Panc1 (cell line): Measurements from ENCODE around the gene HS1BP3. TPM values are rescaled to one million over a fixed set of nuclear protein-coding genes. Genes with fewer than 3 reads are reported as not detected.

Experiments
- ATAC-seq: fragments of 200-7000 bp; cut with Tn5 transposase; 2 replicates; pipeline ENCODE4 v1.9.1; 2020; ENCODE audit warnings: mild to moderate bottlenecking, moderate library complexity
- BruUV-seq: library from RNA; stranded (reverse); fragments of 400-500 nt; replicated peaks from 2 replicates; lab custom pipeline; 2021; lab: Mats Ljungman, UMichigan
- CTCF ChIA-PET: fragments of 300-600 bp; sonication (Branson Sonifier 250); formaldehyde crosslinking; loops from one replicate; lab custom pipeline; 2022; ENCODE audit warnings: antibody characterized with exemption; lab: Charles Lee
- POLR2A ChIA-PET: fragments of 300-600 bp; sonication (Branson Sonifier 250); formaldehyde crosslinking; loops from one replicate; lab custom pipeline; 2022; ENCODE audit warnings: antibody characterized with exemption; lab: Charles Lee
- DNase-seq: peaks from one replicate; pipeline ENCODE4 v3.0.0-alpha.2; 2010; ENCODE audit warnings: low read depth, low spot score
- H3K27ac ChIP-seq: 2 replicates; pipeline ENCODE4 v1.5.1; 2011; ENCODE audit warnings: mild to moderate bottlenecking, low read length, inconsistent platforms
- H3K27me3 ChIP-seq: fragments of 200-500 bp; sonication (Bioruptor generic); 2 replicates; pipeline ENCODE4 v1.6.0; 2014; ENCODE audit warnings: low read length, inconsistent platforms; ENCODE audit not compliant: control insufficient read depth, insufficient read depth
- H3K36me3 ChIP-seq: fragments of 200-500 bp; sonication (Bioruptor generic); 2 replicates; pipeline ENCODE4 v1.5.1; 2014; ENCODE audit warnings: inconsistent platforms, mild to moderate bottlenecking, low read length, moderate library complexity; ENCODE audit not compliant: control insufficient read depth, insufficient read depth
- H3K4me1 ChIP-seq: 2 replicates; pipeline ENCODE4 v1.5.1; 2011; ENCODE audit warnings: inconsistent platforms, mild to moderate bottlenecking, low read length, moderate library complexity; ENCODE audit not compliant: control insufficient read depth, insufficient read depth
- H3K4me3 ChIP-seq, 2 experiments: 2 replicates each; pipeline ENCODE4 v1.5.1; 2011 to 2012; ENCODE audit warnings: low read depth in 2 of 2, low read length in 2 of 2, mild to moderate bottlenecking in 2 of 2, inconsistent platforms in 1 of 2, moderate library complexity in 1 of 2
- H3K9me3 ChIP-seq: fragments of 200-500 bp; sonication (Bioruptor generic); 2 replicates; pipeline ENCODE4 v1.5.1; 2014; ENCODE audit warnings: low read depth, mild to moderate bottlenecking, inconsistent platforms, low read length, moderate library complexity; ENCODE audit not compliant: control insufficient read depth, insufficient read depth
- CTCF ChIP-seq: fragments of 450-650 bp; IDR thresholded peaks from 2 replicates; pipeline ENCODE4 v1.5.1; 2017; ENCODE audit warnings: mild to moderate bottlenecking
- POLR2AphosphoS5 ChIP-seq: IDR thresholded peaks from 2 replicates; pipeline ENCODE4 v1.6.1; 2012; ENCODE audit warnings: mild to moderate bottlenecking, low read depth, low read length, moderate library complexity
- REST ChIP-seq, 2 experiments: IDR thresholded peaks; 2 replicates each; pipeline ENCODE4 v1.6.1; 2011 to 2012; ENCODE audit warnings: low read depth in 2 of 2, control low read depth in 1 of 2, low read length in 1 of 2, mild to moderate bottlenecking in 1 of 2, moderate library complexity in 1 of 2; ENCODE audit not compliant: insufficient read depth in 1 of 2
- SIN3A ChIP-seq: IDR thresholded peaks from 2 replicates; pipeline ENCODE4 v1.6.1; 2012; ENCODE audit warnings: low read depth, mild to moderate bottlenecking, low read length, moderate library complexity, borderline replicate concordance; ENCODE audit not compliant: insufficient read depth
- TCF7L2 ChIP-seq: IDR thresholded peaks from 2 replicates; pipeline ENCODE4 v1.6.1; 2011; ENCODE audit warnings: mild to moderate bottlenecking, low read depth, low read length, inconsistent platforms
- in situ Hi-C: cut with HindIII; loops from 2 replicates; pipeline ENCODE4 v1.10.0; 2016; ENCODE audit warnings: low sequenced_read_pairs, low pct_unique_long_range_greater_than_20kb
- intact Hi-C: fragments of 100-400 bp; cut with micrococcal nuclease; formaldehyde crosslinking; loops from one replicate; pipeline ENCODE4 v1.10.0; 2022; ENCODE audit not compliant: unreplicated experiment
- total RNA-seq: library from RNA; stranded (reverse); gene quantifications from one replicate; pipeline ENCODE4 v1.2.1, GENCODE V29; 2021; ENCODE audit not compliant: unreplicated experiment

Gene HS1BP3
- total RNA-seq, 1 experiment from 2014 or later = 46.1 TPM

DNA sequence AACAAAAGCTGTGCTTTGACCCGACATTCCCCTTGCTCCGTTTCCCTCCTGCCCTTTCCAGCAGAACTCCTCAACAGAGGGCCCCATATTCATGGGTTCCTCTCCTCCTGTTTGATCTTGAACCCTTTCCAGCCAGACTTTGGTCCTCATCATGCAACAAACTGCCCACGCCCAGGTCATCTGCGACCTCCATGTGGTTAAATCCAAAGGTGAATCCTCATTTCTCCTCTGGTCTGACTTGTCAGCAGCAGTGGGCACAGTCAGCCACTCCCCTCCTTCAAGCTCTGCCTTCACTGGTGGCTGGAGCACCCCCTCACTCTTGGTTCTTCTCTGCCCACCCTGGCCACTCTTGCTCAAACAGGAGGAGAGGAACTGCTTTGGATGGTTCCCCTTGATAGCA lies 2.7 kb downstream of the HS1BP3 start:
- intact Hi-C loops (no loop called here), in situ Hi-C loops (loop anchor here (25.0 kb wide), 1 partner anchor 211 kb away; the partner anchor contains the start of gene RHOB)
- DNase-seq = no peak
- CTCF ChIA-PET = no interaction called here
- BruUV-seq = no TSS peak
- no peak for TF ChIP-seq SIN3A
- TF ChIP-seq POLR2AphosphoS5 = no peak
- TF ChIP-seq CTCF = no peak
- TF ChIP-seq REST (IDR thresholded peaks at IDR 0.05; ENCODE audit: insufficient read depth in 1 of 2, low read depth in 2 of 2, low read length in 1 of 2) = no peak
- TF ChIP-seq TCF7L2 = no peak
- Histone ChIP-seq H3K9me3 (no peaks in the 10 kb centered on the region), H3K4me3 (no peak overlapping the region), H3K27me3 (no peaks in the 10 kb centered on the region), H3K27ac (no peak overlapping the region), H3K36me3 (no peaks in the 10 kb centered on the region), H3K4me1 (peaks cover 9% of the 10 kb centered on the region)
- POLR2A ChIA-PET = no interaction called here
- no peak for ATAC-seq

DNA sequence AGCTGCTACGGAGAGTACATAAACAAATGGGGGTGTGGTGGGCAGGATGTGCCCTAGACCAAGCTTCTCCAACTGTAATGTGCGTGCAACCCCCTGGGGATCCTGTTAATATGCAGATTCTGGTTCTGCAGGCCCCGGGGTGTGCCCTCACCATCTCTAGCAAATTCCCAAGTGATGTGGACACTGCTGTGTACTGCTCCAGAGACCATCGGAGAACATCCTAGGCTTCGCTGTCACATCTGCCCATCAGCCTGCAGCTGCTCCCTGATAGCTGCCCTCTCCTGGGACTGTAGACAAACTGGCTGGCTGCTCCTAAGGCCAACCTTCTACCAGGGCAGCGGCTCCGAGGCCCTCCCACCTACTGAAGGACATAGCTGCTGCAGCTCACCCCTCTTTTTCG lies 3.2 kb downstream of the HS1BP3 start:
- in situ Hi-C loops (loop anchor here (25.0 kb wide), 1 partner anchor 210 kb away; the partner anchor contains the start of gene RHOB), intact Hi-C loops (no loop called here)
- TF ChIP-seq CTCF (no peak), SIN3A (no peak), POLR2AphosphoS5 (no peak), REST (IDR thresholded peaks at IDR 0.05; ENCODE audit: insufficient read depth in 1 of 2, low read depth in 2 of 2, low read length in 1 of 2) (no peak), TCF7L2 (no peak)
- POLR2A ChIA-PET = no interaction called here
- no peaks in the 10 kb centered on the region for H3K36me3 ChIP-seq
- no peak overlapping the region for H3K4me3 ChIP-seq
- CTCF ChIA-PET = no interaction called here
- DNase-seq = no peak
- no peak for ATAC-seq
- no TSS peak for BruUV-seq
- peaks cover 9% of the 10 kb centered on the region for H3K4me1 ChIP-seq
- no peaks in the 10 kb centered on the region for H3K27me3 ChIP-seq
- H3K9me3 ChIP-seq = no peaks in the 10 kb centered on the region
- no peak overlapping the region for H3K27ac ChIP-seq
